ENCODE results near the gene CIC.

- TF ChIP-seq TAF1 (IDR thresholded peaks at IDR 0.05; ENCODE audit: borderline replicate concordance, insufficient read depth, low read length) = no peak
- TF ChIP-seq REST (IDR thresholded peaks at IDR 0.05; ENCODE audit: insufficient read depth in 1 of 2, low read depth in 2 of 2, low read length in 2 of 2) = no peak
- TF ChIP-seq POLR2AphosphoS5 (IDR thresholded peaks at IDR 0.05; ENCODE audit: low read depth, low read length) = no peak
- TF ChIP-seq SIN3A (IDR thresholded peaks at IDR 0.05; ENCODE audit: borderline replicate concordance, insufficient read depth, low read length) = no peak
- TF ChIP-seq FOXP2 (optimal IDR thresholded peaks at IDR 0.05; ENCODE audit: borderline replicate concordance, extremely low read depth, extremely low read length, insufficient read depth) = no peak
Observed at GRCh38 chr19:42290523-42291434, 21.7 kb downstream of the CIC start.
